ENCODE measurements around the gene POGLUT3.

POGLUT3 gene

DNA sequence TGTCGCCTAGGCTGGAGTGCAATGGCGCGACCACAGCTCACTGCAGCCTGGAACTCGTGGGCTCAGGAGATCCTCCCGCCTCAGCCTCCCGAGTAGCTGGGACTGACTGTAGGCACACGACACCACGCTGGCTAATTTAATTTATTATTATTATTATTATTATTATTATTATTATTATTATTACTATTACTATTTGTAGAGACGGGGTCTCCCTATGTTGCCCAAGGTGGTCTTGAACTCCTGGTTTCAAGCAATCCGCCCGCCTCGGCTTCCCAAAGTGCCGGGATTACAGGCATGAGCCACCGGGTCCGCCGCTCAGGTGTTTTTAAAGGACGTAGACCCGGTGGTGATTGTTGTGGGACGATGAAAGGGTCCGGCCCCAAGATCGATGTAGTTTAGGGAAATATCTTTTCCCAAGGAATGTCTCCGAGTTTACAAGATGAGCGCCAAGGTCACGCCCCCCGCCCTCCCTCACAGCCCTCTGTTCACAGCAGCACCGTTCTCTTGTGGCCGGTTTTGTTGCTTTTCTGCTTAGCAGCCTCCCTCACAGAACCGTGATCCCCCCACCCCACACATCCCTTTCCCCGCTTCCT lies 728 bp upstream of the POGLUT3 start:
- DNase-seq, result no peak

DNA sequence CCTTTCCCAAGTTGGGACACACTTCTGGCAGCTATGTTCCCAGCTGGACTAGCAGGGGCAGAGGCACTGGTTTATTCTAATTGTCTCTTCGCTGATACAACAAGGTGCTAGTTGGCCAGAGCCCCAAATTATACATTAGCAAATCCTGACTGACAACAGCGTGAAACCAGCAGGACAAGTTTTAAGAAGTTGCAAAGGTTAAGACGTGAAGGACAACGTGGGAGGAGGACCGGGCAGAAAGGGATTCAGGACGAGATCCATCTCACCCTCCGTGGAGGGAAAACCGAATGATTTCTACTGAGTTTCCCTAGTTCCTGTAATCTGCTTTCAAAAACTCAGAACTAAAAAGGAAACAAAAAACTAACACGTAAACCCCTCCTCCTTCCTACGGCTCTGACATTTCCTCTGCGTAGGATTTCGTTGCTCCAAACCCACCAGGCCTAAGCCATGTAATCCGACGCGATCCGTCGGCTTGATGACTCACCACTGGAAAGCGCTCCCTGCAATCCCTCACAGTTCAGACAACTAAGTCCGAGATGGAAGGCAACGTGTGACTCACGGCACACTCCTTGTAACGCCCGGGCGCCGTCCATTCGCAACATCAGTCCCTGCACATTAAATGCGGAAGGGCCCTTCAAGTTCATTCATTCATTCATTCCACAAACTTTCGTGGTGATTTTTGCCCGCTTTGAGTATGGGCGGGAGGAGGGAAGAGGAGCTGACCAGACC lies 703 bp downstream of the POGLUT3 start:
- DNase-seq, result peak; percentile 77 to 81

DNA sequence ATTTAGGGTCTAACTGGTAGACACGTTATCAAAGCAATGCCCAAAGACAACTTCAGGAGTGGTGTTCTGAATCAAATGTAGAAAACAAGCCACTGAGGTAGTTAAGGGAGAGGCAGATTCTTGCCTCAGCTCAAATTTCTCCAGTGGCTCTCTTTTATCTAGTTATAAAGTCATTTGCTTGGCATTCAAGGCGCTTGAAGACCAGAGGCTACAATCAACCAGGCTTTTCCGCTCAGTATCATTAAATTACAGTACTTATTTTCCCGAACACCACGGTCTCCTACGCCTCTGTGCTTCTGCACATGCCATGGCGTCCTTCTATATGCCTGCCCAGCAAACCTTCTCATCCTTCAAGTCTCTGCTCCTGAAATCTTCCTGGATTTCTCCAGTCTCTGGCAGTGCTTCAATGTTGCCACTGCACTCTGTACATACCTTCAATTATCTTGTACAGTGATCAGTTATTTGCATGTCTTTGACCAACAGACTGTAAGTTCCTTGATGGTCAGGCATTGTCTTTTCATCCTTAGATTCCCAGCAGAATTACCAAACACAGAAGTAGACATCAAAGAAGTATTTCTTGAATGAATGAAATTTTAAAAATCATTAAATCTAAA lies 1.4 kb downstream of the POGLUT3 start:
- DNase-seq, result no peak

DNA sequence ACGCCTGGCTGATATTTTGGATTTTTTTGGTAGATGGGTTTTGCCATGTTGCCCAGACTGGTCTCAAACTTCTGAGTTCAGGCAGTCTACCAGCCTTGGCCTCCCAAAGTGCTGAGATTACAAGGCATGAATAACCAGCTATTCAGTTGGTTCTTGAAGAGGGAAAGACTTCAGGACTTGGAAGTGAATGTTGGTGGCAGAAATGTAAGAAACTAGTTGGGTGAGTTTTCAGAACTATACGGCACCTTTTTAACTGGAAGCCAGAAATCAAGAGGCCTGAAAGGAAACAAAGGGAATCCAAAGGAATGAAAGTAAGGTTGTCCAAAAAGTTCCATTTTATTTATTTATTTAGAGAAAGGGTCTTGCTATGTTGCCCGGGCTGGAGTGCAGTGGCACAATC lies 2.9 kb downstream of the POGLUT3 start:
- DNase-seq, result no peak

DNA sequence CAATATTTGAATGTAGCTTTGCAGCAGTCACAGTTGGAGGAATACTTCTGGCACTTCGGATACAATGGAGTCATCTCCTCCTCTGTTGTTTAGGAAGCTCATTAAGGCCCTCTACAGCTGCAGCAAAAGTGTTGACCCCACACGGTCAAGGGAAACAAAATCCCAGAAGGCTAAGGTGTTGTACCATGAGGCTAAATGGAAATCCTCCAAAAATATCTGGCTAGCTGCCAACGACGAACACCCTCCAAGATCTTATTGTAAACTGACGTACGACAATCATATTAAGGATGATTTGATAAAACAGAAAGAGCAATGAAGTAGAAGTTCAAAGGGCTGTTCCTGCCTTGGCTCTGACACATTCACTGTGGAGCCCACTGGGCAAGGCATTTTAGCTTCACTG lies 4.0 kb downstream of the POGLUT3 start:
- no peak for DNase-seq

DNA sequence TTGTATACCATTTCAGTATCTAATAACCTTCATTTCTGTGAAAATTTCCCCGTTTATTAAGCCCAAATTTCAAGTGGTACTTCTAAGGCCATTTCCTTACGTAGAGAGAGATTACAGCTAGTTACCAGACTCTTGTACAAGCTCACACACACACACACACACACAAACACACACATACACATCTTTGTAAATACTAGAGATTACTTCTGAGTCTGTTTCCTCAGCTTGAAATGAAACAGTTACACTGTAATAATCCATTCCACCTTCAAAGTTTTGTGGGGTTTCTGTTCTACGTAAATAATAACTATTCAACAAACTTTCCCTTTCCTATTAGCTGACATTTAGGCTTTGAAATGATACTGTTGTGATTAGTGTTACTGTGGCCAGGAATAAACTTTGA lies 6.2 kb downstream of the POGLUT3 start:
- no peak for DNase-seq

DNA sequence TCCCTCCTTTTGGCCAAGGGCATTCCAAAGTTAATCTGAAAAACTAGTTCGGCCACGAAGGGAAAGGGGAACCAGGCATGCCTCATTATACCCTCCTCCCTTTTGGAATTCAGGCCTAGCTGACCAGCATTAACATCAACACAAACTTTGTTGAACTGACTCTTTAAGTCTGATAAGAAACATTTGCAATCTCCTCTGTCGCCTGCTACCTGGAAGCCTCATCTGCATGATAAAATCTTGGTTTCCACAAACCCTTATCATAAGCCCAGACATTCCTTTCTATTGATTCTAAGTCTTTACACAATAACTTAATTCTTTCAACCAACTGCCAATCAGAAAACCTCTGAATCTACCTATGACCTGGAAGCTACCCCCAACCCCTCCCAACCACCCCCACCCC lies 11.4 kb downstream of the POGLUT3 start:
- no peak for DNase-seq

DNA sequence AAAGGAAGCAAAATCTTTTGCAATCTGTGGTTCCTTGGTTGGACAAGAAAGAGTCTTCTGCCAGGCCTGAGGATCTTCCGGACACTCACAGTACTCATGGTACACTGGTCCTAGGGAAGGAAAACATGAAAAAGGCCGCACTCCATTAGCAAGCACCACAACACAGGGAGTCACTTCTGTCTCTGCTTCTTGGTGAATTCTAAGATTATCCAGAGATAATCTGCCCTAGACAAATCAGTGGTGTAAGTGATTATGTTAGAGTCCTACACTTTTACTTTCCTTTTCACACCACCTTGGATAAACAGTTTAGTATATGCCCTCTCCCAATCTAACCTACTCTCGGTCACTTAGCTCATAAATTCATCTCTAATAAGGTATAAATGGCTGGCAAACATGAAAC lies 11.9 kb downstream of the POGLUT3 start:
- DNase-seq, result no peak

DNA sequence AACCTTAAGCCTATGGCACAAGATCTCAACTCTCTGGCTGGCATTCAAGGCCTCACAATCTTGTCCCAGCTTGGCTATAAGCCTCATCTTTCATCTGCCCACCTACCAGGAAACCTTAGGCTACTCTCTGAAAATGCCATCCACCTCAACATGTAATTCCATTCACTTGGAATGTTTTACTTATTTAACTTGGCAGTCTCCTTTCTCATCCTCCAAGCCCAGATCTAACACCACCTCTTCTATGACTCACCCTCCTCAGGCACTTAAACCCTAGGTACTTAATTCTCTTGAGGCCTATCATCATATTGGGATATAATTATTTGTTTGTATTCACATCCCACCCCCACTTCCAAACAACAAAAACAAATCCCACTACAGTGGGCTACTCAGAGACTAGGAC lies 15.0 kb downstream of the POGLUT3 start:
- no peak for DNase-seq

DNA sequence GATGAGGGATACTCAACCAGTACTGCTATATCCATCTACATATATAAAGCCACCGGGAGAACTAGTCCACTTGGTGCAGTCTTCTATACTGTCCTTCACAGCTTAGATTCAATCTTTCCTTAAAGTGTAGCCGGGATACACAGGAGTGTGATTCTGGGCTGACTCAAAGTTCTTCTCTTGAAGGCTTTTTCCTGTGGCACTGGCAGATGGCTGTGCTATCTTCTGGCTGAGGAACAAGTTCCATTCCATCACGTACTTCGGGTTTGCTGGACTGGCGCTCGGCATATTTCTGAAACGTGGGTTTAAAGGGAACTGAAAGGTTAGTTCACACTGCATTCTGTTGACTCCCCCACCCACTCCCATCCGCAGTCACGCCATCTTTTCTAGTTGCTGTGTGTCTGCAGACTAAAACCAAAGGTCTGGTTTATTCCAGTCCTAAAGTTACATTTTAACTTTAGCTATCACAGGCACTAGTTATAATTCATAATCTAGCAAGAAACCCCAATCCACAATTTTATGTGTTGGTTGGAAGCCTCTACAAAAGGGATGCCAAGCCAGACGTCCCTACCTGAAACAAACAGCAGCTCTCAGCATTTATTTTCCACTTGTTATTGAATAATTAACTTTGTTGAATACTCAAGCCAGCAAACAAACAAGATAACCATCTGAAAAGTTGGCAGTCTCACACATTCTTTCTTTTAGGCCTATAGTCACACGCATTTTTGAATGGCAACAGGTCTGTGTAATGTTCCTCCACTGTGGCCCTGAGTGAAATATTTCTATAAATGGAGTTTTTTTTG lies 23.3 kb downstream of the POGLUT3 start:
- DNase-seq, result no peak

DNA sequence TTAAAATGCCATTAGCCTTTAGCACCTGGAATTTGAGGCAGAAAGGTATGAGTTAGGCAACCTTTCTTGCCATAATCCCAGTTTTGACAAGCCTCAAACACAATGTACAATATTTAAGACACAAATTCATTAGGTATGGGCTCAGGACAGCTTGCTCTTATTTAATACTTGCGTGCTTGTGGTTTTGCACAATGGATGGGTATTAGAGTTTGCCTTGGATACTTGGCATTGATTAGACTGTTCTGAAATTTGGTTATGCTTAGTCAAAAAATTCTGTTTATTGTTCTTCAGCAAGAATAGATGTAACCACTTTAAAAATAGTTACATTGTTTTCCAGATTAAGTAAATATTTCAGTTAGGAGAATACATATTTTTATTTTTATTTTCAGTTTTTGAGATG lies 25.5 kb downstream of the POGLUT3 start:
- no peak for DNase-seq

DNA sequence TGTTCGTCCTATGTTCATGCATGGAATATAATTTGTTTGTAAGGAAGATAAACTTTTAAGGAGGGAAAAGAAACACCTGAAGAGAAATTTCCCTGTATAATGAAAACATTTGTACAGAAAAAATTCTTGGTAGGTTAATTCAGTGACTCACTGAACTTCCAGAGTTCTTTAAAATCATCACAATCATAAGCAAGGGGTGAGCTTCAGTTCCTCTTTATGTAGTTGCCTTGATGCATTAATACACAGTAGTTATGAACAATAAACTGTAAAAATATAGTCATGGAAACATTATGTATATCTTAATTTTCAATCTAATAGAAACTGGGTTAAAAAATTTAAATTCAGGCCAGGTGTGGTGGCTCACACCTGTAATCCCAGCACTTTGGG lies 29.7 kb downstream of the POGLUT3 start:
- DNase-seq, result no peak

DNA sequence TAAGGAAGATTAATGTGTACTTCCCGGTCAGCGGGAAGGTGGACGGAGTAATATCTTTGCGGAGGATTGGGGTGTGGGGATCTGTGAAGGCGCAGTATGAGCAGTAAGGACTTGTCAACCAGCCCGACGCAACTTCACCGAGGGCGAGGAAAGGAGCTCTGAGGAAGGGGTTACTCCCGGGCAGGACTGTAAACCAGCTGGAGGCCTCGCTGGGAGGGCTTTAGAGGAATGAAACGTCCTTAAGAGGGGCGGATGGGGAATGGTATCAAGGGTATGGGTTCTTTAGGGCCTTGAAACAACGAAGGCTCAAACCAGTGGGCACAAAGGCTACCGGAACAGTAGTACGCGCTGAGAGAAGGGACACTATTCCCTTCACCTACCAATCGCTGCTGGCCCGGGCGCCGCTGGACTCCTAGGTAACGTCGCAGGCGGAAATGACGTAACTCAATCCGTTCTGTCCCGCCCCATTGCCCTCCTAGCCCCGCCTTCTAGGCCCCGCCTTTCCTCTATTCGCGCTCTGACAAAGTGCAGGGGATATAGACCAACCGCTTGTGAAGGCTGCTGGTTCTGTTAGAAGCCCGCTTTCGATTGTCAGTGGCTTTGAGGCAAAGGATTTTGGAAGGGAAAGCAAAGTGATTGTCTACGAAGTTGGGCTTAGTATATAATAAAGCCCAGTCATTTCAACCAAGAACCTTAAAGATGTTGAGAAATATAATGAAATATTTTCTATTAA lies 30.9 kb downstream of the POGLUT3 start, which contains the start of gene C11orf65:
Gene C11orf65, minus strand, starts transcription at position 439 of the 733 bp plus-strand sequence. CDS start 5,970 bp downstream, outside the sequence.
- peak; percentile 98 for DNase-seq

DNA sequence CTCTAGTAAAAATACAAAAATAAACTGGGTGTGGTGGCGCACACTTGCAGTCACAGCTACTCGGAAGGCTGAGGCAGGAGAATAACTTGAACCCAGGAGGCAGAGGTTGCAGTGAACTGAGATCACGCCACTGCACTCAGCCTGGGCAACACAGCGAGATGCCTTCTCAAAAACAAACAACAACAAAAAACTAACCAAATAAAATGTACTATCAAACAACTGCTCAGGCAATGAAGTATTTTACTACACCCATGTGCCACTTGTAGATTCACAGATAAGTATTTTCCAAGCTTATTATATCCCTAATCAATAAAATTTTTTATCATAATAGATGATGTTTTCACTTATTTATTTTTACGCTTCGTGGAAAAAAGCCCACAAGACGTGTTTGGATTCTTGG lies 31.8 kb downstream of the POGLUT3 start:
- no peak for DNase-seq

DNA sequence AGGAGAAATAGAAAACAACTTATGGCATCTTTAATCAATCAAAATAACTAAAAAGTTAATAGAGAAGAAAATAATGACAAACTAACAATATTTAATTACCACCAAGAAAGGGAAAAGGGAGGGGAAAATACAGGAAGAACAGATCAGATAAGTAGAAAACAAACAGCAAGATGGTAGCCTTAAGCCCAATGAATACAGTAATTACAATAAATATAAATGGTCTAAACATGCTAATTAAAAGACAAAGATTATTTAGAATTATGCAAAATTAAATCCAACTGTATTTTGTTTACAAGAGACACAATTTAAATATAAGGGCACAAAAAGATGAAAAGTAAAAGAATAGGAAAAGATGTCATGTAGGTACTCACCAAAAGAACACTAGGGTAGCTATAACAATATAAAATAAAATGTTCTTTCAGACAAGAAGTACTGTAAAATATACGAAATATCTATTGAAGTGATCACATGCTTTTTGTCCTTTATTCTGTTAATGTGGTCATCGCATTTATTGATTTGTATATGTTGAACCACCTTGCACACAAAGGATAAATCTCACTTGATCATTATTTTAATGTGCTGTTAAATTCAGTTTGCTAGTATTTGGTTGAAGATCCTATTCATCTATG lies 44.9 kb downstream of the POGLUT3 start:
- no peak for DNase-seq

All from activated T-cell treated with anti-CD3 and anti-CD28 coated beads, Interleukin-2, amount 50 U/mL, for 48 hours (primary cell).